Endothelial cell of umbilical vein (primary cell): ENCODE results near the gene MAP3K10.

Experiments used
- CTCF ChIP-seq, 2 donors: IDR thresholded peaks; 1 replicate in 1 of 2; 2 replicates in 1 of 2; pipeline ENCODE4 v1.5.1; 2011; ENCODE audit warnings: low read length in 2 of 2, mild to moderate bottlenecking in 2 of 2, moderate library complexity in 2 of 2, control low read depth in 1 of 2, inconsistent platforms in 1 of 2, low read depth in 1 of 2; ENCODE audit not compliant: insufficient read depth in 1 of 2; ENCODE audit errors: extremely low read depth in 1 of 2
- EZH2 ChIP-seq: IDR thresholded peaks from 2 replicates; pipeline ENCODE4 v1.6.1; 2012; ENCODE audit warnings: borderline replicate concordance, low read depth, mild to moderate bottlenecking, moderate library complexity, low read length, inconsistent platforms; ENCODE audit not compliant: severe bottlenecking
- FOS ChIP-seq: IDR thresholded peaks from 2 replicates; pipeline ENCODE4 v1.6.1; 2011; ENCODE audit warnings: mild to moderate bottlenecking, low read length, moderate library complexity, borderline replicate concordance; ENCODE audit not compliant: insufficient read depth
- GATA2 ChIP-seq: IDR thresholded peaks from 2 replicates; pipeline ENCODE4 v1.7.0; 2011; ENCODE audit warnings: low read depth, mild to moderate bottlenecking, moderate library complexity, mixed read lengths, low read length; ENCODE audit not compliant: insufficient read length, insufficient read depth
- JUN ChIP-seq: IDR thresholded peaks from 2 replicates; pipeline ENCODE4 v1.6.1; 2011; ENCODE audit warnings: borderline replicate concordance, low read depth; ENCODE audit not compliant: insufficient read length, insufficient read depth
- MAX ChIP-seq: IDR thresholded peaks from 2 replicates; pipeline ENCODE4 v1.6.1; 2011; ENCODE audit not compliant: insufficient read depth, insufficient read length
- POLR2A ChIP-seq: IDR thresholded peaks from 2 replicates; pipeline ENCODE4 v1.6.1; 2012; ENCODE audit warnings: low read depth, mild to moderate bottlenecking, control low read depth, low read length
- POLR2AphosphoS5 ChIP-seq: IDR thresholded peaks from 2 replicates; pipeline ENCODE4 v1.6.1; 2012; ENCODE audit warnings: low read depth, mild to moderate bottlenecking, control low read depth, low read length, moderate library complexity; ENCODE audit not compliant: insufficient read depth

- TF ChIP-seq CTCF (IDR thresholded peaks at IDR 0.05; ENCODE audit: extremely low read depth in 1 of 2, insufficient read depth in 1 of 2, low read depth in 1 of 2, low read length in 2 of 2): no peak
- no peak for TF ChIP-seq MAX
- no peak for TF ChIP-seq POLR2AphosphoS5
- TF ChIP-seq POLR2A: no peak
- no peak for TF ChIP-seq EZH2
- no peak for TF ChIP-seq GATA2
- no peak for TF ChIP-seq FOS
- no peak for TF ChIP-seq JUN
These were observed 47.1 kb upstream of the MAP3K10 start for GRCh38 chr19:40144151-40144550.
